HL-60 (cell line): ENCODE results near the gene NAALADL2.

Experiments
- CTCF ChIP-seq: IDR thresholded peaks from one replicate; pipeline ENCODE4 v1.5.1; 2011; ENCODE audit warnings: low read length, control low read depth, inconsistent platforms; ENCODE audit not compliant: insufficient read depth
- SPI1 ChIP-seq: IDR thresholded peaks from 2 replicates; pipeline ENCODE4 v1.6.1; 2012; ENCODE audit warnings: low read depth, mild to moderate bottlenecking, borderline replicate concordance

GRCh38 chr3:175163686-175164085 lies 304.6 kb downstream of the NAALADL2 start:
- no peak for TF ChIP-seq CTCF
- TF ChIP-seq SPI1, result no peak
